Measurements from ENCODE around the gene CKAP4.

DNA sequence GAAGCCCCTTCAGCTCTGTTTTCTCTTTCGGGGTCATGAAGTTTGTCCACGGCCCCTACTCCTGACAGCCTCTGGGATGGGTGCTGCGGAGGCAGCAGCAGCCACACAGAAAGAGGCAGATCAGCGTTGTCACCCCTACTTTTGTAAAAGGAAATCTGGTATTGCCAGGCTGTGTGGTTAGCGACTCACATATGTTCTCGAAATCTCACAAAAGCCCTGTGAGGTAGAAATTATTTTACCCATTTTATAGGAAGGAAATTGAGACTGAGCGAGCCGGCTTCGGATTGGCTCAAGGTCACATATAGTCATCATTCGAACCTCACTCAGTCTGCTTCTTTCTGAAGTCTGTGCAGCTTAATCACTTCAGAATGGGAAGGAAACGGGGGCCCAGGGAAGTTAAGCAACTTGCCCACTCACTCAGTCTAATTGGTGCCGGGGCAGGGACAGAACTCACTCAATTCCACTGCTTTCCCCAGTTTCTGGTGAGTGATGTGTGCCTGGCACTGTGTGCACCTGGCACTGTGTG is 1.1 kb upstream of the CKAP4 start:
- TF ChIP-seq EP300 (IDR thresholded peaks at IDR 0.05; ENCODE audit: low read depth): no peak
- no peak for TF ChIP-seq POLR2A (IDR thresholded peaks at IDR 0.05)
- TF ChIP-seq, protein P1, sequence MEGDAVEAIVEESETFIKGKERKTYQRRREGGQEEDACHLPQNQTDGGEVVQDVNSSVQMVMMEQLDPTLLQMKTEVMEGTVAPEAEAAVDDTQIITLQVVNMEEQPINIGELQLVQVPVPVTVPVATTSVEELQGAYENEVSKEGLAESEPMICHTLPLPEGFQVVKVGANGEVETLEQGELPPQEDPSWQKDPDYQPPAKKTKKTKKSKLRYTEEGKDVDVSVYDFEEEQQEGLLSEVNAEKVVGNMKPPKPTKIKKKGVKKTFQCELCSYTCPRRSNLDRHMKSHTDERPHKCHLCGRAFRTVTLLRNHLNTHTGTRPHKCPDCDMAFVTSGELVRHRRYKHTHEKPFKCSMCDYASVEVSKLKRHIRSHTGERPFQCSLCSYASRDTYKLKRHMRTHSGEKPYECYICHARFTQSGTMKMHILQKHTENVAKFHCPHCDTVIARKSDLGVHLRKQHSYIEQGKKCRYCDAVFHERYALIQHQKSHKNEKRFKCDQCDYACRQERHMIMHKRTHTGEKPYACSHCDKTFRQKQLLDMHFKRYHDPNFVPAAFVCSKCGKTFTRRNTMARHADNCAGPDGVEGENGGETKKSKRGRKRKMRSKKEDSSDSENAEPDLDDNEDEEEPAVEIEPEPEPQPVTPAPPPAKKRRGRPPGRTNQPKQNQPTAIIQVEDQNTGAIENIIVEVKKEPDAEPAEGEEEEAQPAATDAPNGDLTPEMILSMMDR (IDR thresholded peaks at IDR 0.05): no peak

Measured in transverse colon (tissue), 3 donors.